ENCODE data around the gene MEOX1. TPM values are rescaled to one million over a fixed set of nuclear protein-coding genes. Genes with fewer than 3 reads are reported as not detected.
A peak's percentile ranks its signal among the peaks of the same experiment; 100 is the strongest.
"Not testable (repeated sequence)": the region's sequence is repeated elsewhere in the genome, so short reads cannot be mapped to it uniquely, and the experiment has no call there.

Gene MEOX1
- total RNA-seq, 4 donors from 2014 or later: 6.6 to 16.1 (median 12.9) TPM

- WGBS: 92% methylated on average over 1 of the region's 1 CpG
- DNase-seq (ENCODE audit: extremely low spot score): no peak
Observed at GRCh38 chr17:43604549-43604948, 57.2 kb downstream of the MEOX1 start.

GRCh38 chr17:43603321-43603720 lies 58.4 kb downstream of the MEOX1 start:
- intact Hi-C loops (cut with DNase I): no loop called here
- Histone ChIP-seq H3K27ac (replicated peaks in 1 of 4) (no peak overlapping the region), H3K4me1 (peaks cover 0 to 37% (median 22%) of the 10 kb centered on the region in 4 donors), H3K36me3 (no peaks in the 10 kb centered on the region), H3K27me3 (no peaks in the 10 kb centered on the region), H3K4me3 (no peak overlapping the region), H3K9me3 (no peaks in the 10 kb centered on the region)
- DNase-seq (ENCODE audit: extremely low spot score): no peak
- WGBS: 100% methylated on average over 1 of the region's 1 CpG
- TF ChIP-seq EP300 (IDR thresholded peaks at IDR 0.05): no peak
- no peak for TF ChIP-seq POLR2A (IDR thresholded peaks at IDR 0.05; ENCODE audit: low read depth)
- TF ChIP-seq POLR2AphosphoS5 (IDR thresholded peaks at IDR 0.05): no peak
- no peak for TF ChIP-seq CTCF (IDR thresholded peaks at IDR 0.05)

More at GRCh38 chr17:43604549-43604948, 57.2 kb downstream of the MEOX1 start:
- TF ChIP-seq EP300 (IDR thresholded peaks at IDR 0.05) (no peak), POLR2A (IDR thresholded peaks at IDR 0.05; ENCODE audit: low read depth) (no peak), POLR2AphosphoS5 (IDR thresholded peaks at IDR 0.05) (no peak), CTCF (IDR thresholded peaks at IDR 0.05) (no peak)
- Histone ChIP-seq H3K27ac (replicated peaks in 1 of 4) (no peak overlapping the region), H3K4me3 (no peak overlapping the region), H3K4me1 (peaks cover 0 to 28% (median 20%) of the 10 kb centered on the region in 4 donors), H3K27me3 (no peaks in the 10 kb centered on the region), H3K36me3 (no peaks in the 10 kb centered on the region), H3K9me3 (no peaks in the 10 kb centered on the region)
- intact Hi-C loops (cut with DNase I): no loop called here

DNA sequence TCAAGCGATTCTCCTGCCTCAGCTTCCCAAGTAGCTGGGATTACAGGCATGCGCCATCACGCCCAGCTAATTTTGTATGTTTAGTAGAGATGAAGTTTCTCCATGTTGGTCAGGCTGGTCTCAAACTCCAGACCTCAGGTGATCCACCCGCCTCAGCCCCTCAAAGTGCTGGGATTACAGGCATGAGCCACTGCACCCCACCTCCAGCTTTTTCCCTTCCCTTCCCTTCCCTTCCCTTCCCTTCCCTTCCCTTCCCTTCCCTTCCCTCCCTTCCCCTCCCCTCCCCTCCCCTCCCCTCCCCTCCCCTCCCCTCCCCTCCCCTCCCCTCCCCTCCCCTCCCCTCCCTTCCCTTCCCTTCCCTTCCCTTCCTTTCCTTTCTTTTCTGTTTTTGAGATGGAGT lies 59.2 kb downstream of the MEOX1 start:
- intact Hi-C loops (cut with DNase I); H3K9me3 ChIP-seq; H3K4me3 ChIP-seq; H3K27me3 ChIP-seq; H3K27ac ChIP-seq (replicated peaks in 1 of 4); H3K36me3 ChIP-seq; DNase-seq (ENCODE audit: extremely low spot score): not testable (repeated sequence)
- H3K4me1 ChIP-seq: peaks cover 0 to 37% (median 22%) of the 10 kb centered on the region in 4 donors
- 91% methylated on average over 4 of the region's 4 CpGs for WGBS

DNA sequence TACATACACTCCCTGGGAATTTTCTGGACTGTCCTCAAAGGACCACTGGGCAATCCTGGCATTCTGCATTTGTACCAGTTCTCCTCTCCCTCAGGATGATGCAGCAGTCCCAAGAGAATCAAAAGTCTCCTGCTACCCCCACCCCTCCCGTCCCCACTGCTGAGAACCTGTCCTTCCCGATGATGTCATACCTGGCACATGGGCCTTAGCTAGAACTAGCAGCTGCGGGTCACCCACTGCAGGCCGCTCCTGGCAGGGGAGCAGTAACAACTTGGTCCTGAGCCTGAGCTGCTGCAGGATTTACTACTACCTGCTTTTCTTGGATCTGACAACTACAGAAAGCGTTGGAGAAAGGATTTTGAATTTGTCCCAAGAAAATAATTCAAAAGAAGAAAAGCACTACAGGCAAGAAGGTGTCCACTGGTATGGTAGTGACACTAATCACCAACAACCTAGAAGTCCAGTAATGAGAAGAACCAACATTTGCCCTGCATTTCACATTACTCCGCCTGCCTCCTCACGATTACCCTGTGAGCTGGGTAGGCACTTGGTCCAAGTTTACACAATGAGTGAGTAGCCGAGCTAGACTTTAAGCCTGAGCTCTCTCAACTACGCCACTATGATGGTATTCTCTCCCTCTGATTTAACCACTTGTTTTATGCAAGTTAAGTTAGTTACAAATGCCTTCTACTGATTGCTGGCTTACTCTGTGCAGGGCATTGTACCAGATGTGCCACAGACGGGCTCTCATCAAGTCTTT lies 60.3 kb downstream of the MEOX1 start:
- Histone ChIP-seq H3K27ac (replicated peaks in 1 of 4) (peak overlapping the region in 3 of 4 donors; percentile 25 to 62 (median 42)), H3K36me3 (no peaks in the 10 kb centered on the region), H3K4me3 (no peak overlapping the region), H3K27me3 (no peaks in the 10 kb centered on the region), H3K9me3 (no peaks in the 10 kb centered on the region), H3K4me1 (peaks cover 0 to 37% (median 22%) of the 10 kb centered on the region in 4 donors)
- WGBS: 39% methylated on average over 10 of the region's 10 CpGs
- TF ChIP-seq CTCF (IDR thresholded peaks at IDR 0.05) (no peak), EP300 (IDR thresholded peaks at IDR 0.05) (no peak), POLR2AphosphoS5 (IDR thresholded peaks at IDR 0.05) (no peak), POLR2A (IDR thresholded peaks at IDR 0.05; ENCODE audit: low read depth) (no peak)
- intact Hi-C loops (cut with DNase I): no loop called here
- no peak for DNase-seq (ENCODE audit: extremely low spot score)

GRCh38 chr17:43599835-43600234 lies 61.9 kb downstream of the MEOX1 start:
- 79% methylated on average over 3 of the region's 3 CpGs for WGBS
- Histone ChIP-seq H3K27me3 (no peaks in the 10 kb centered on the region), H3K27ac (replicated peaks in 1 of 4) (no peak overlapping the region), H3K4me1 (peaks cover 0 to 37% (median 22%) of the 10 kb centered on the region in 4 donors), H3K4me3 (no peak overlapping the region), H3K36me3 (no peaks in the 10 kb centered on the region), H3K9me3 (no peaks in the 10 kb centered on the region)
- DNase-seq (ENCODE audit: extremely low spot score): no peak
- intact Hi-C loops (cut with DNase I): no loop called here
- TF ChIP-seq POLR2AphosphoS5 (IDR thresholded peaks at IDR 0.05): no peak

DNA sequence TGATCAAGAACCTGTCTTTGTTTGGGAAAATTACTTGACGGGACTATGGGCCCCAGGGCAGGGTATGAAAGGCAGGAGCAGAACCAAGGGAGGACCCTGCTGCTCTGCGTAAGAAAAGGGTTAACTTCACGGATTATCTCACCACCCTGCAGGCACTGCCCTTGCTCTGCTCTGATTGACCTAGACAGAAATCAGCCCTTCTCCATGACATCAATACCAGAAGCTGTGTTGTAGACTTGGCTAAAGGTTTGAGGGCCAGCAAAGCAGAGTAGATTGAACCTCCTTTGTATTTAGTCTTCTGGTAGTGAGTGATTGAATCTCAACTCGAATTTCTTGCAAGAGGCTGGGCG lies 62.7 kb downstream of the MEOX1 start:
- H3K4me3 ChIP-seq: no peak overlapping the region
- no peak overlapping the region for H3K27ac ChIP-seq (replicated peaks in 1 of 4)
- 84% methylated on average over 5 of the region's 5 CpGs for WGBS
- H3K9me3 ChIP-seq: no peaks in the 10 kb centered on the region
- no peak for TF ChIP-seq CTCF (IDR thresholded peaks at IDR 0.05)
- TF ChIP-seq EP300 (IDR thresholded peaks at IDR 0.05): no peak
- no peak for TF ChIP-seq POLR2AphosphoS5 (IDR thresholded peaks at IDR 0.05)
- no peak for TF ChIP-seq POLR2A (IDR thresholded peaks at IDR 0.05; ENCODE audit: low read depth)
- no peak for DNase-seq (ENCODE audit: extremely low spot score)
- no peaks in the 10 kb centered on the region for H3K27me3 ChIP-seq
- no peaks in the 10 kb centered on the region for H3K36me3 ChIP-seq
- intact Hi-C loops (cut with DNase I): no loop called here
- H3K4me1 ChIP-seq: peaks cover 0 to 37% (median 22%) of the 10 kb centered on the region in 4 donors
